Fibroblast of skin of left biceps (primary cell): ENCODE measurements around the gene ZSCAN10.

Source experiments
- DNase-seq, 2 experiments: peaks; one replicate each; pipeline ENCODE4 v3.0.0-alpha.2; 2013; ENCODE audit warnings: low read depth in 2 of 2

The ZSCAN10 gene

DNA sequence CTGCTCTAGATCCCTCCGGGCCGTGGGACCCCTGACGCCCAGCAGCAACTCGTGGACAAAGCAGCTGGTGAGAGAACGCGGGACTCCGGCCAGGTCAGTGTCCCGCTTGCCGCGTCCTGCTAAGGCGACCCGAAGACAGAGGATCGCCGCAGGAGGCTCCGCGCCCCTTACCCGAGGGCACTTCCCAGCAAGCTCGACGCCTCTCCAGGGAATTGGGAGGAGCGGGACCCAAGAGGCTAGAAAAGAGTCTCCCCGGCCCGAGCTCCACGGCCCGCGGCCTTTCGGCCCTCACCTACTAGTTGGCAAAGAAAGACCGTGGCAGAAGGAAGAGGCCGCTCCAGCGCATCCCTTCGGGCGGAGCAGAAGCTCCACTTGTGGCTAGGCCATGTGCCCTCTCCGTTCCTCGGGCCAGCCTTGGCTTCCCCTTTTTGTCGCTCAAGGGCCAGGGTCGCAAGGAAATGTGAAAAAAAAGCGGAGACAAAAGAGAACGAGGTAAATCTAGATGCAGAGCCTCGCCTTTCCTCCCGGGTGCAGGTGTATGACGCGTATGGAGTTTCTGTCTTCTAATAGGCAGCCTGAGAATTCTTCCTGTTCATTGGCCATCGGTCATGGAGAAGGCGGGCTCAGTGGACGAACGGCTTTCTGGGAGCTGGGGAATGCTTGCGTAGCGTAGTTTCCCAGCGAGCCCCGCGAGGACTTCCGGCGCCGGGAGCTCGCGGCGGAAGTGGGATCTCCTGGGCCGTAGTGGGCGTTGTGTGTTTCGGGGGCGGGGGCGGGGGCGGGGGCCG is 35.4 kb upstream of the ZSCAN10 start, which contains the start of gene ZNF213:
Gene ZNF213, plus strand, starts transcription at position 692 of the 788 bp plus-strand sequence. CDS start 2,252 bp downstream, outside the sequence.
- peak; percentile 91 to 94 for DNase-seq

DNA sequence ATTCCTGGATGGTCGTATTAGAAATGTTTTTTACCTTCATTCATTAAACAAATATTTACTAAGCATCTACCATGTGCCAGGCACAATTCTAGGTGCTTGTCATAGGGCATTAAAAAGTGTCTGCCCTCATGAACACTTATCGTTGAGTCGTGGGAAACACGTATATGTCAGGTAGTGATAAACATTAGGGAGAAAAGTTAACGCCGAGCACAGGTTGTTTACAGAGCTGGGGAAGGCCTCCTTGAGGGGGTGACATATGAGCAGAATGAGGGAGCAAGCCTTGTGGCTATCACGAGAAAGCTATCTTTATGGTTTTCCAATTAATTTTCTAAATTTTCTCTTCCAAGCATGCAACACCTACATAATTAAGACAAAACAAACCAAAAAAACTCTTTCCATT is 34.8 kb upstream of the ZSCAN10 start:
- DNase-seq: no peak

DNA sequence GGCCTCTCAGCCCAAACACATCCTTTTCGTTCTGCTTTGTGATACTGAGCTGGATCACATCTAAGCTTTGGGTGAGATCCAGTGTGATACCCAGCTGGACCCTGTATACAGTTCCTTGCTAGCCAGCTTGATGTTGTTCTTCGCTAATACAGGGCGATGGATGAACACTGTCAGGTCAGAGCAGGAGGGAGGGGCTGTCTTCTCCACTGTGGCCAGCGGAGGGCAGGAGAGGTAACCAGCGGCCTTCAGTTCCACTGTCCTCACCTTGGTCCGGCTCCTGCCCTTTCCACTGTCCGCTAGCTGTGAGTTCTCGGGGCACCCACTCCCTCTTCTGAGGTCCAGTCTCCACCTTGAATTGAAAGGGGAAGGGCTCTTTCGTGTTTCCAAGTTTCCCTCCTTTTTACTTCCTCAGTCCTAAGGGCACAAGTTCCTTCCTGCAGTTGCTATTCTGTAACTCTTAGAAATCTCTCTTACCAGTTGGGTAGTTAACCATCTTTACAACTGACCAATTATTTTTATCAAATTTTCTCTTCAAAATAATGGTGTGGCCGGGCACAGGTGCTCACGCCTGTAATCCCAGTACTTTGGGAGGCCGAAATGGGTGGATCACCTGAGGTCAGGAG is 32.8 kb upstream of the ZSCAN10 start:
- DNase-seq: no peak

DNA sequence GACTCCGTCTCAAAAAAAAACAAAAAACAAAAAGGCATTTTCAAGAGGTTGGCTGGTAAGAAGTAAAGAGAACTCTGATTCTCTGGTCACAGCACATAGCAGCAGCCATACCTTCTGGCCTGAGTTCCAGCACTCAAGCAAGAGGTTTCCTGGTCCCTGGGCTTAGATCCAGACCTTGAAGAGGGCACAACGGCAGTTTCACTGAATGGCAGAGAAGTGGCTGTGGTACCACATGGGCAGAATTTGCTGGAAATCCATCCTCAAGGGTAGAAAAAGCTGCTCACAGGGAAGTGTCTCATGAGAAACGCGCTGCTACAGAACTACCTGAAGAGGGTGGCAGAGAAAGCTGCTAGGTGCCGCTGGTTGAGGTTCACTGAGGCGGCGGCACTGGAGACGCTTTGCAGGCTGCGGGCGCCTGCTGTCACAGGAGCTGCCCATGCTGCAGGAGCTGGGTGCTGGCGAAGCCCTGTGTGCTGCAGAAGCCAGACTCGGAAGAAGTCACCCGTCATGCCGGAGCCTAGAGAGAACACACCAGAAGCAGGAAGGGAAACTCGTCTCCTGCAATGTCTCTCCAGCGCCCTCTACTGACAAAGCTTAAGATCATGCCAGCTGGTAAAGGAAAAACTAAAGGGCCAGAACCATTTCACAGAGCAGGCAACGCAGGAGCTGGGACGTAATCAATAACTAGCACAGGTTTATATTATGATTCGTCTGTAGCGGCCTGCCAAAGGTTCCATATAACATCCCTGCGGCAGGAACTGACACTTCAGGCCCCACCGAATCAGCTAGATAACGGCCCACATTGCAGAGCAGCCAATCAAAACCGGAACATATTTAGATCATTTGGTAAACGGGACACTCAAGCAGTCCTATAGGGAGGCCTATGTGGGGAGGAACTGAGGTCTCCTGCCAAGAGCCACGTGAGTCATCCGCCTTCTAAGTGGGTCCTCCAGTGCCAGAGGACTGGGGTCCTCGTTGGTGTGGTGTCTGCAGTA is 30.3 kb upstream of the ZSCAN10 start:
- DNase-seq: peak in 1 of 2 experiments; percentile 57

DNA sequence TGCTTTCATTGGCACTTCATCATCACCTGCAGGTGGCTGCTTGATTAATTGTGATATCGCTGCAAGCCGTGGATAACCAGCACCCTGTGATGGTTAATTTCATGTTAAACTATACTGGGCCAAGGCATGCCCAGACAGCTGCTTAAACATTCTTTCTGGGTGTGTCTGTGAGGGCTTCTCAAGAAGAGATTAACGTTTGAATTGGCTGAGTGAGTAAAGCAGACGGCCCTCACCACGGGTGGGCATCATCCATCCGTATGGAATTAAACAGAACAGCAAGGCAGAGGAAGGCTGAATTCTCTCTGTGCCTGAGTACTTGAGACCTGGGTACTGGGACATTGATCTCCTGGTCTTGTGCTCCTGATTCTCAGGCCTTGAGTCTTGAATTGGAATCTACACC is 28.7 kb upstream of the ZSCAN10 start:
- DNase-seq: no peak

DNA sequence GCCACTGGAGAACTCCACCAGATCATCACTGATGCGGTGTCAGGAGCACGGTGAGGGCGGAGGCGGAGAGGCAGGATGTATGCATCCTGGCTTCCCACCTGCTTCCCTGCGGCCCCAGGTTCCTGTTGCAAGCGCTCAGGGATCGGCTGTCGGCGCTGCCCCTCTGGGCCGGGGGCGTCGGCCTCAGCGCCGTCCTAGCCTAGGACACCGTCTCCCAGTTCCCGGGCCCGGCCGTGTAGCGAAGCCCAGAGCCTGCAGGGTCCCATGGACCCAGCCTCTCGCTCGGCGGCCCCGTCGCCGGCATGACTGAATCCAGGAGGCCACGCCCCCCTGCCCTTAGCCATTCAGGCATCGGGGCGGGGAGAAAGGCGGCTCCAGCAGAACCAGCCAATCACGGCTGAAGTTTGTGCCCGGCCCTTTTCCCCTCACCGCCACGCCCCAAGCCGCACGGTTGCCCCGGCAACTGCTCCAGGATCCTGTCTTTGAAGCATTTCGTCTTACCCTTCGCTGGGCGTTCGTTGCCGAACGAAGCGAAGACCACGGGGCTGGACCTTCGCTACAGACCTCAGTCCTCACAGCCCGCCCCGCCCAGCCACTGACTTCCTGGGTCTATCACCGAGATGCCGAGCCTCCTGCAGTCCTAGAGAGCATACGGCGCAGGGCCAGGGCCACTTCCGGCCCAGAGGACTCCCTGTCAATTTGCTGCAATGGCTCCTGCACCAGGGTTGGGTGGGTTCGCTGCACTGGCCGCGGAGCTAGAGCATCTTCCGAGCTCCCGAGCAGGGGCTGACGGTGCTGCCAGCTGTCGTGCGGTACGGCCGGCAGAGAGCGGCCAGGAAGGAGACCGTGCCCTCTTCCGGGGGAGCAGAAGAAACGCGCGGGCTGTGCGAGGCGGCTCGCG is 25.1 kb upstream of the ZSCAN10 start:
- peak; percentile 75 to 77 for DNase-seq

DNA sequence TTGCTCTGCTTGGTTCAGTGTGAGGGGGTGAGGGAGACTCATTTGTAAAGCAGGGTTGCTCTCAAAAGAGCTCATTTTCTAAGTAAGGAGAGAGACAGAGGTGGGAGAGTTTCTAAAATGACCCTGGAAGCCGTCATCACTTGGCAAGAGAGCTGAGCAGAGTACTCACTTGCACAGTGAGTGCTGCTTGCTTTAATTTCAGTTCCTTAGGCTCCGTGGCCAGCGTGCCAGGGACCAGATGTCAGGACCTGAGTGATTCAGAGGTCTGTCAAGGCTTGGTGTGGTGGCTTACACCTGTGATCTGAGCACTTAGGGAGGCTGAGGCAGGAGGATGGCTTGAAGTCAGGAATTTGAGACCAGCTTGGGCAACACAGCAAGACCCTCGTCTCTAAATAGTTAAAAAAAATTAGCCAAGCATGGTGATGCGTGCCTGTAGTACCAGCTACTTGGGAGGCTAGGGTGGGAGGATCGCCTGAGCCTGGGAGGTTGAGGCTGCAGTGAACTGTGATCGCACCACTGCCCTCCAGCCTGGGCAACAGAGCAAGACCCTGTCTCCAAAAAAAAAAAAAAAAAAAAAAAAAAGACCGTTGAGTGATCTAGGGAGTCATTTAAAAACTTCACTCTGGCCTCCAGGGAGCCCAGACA is 24.0 kb upstream of the ZSCAN10 start:
- DNase-seq: no peak

DNA sequence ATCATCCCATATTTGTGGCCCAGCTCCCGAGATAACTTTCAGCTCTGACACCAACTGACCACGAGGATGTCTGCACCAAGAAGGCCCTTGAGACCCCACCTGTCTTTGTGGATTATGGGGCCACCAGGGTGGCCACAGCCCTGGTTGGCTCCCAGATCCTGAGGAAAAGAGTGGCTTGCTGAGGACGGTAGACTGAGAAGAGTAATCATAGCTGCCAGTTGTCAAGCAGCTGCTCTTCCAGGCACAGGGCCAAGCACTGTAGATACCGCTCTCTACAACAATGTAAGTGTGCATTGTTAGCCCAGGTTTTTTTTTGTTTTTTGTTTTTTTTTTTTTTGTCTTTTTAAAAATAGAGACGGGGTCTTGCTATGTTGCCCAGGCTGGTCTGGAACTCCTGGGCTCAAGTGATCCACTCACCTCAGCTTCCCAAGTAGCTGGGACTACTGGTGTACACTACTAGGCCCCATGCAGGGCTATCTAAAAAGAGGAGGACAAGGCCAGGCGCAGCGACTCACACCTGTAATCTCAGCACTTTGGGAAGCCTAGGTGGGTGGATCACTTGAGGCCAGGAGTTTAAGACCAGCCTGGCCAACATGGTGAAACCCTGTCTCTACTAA is 22.9 kb upstream of the ZSCAN10 start:
- DNase-seq: no peak

DNA sequence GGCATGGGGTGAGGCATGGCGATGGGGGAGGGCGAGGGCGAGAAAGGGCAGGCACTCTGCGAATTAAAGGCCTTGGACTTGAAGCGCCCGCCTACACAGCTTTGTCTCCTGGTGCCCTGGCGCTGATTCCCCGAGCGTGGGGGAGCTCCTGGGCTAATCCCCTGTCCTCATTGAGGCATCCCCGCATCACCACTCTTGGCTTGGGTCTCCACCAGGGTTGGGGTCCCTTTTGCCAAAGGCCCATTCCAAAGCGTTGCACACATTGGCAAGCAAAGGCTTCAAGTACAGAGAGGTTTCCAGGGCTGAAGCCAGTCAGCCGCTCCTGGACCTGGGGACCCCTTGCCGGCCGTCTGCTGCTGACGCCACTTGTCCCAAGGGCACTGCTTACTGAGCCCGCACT is 21.3 kb upstream of the ZSCAN10 start:
- no peak for DNase-seq

DNA sequence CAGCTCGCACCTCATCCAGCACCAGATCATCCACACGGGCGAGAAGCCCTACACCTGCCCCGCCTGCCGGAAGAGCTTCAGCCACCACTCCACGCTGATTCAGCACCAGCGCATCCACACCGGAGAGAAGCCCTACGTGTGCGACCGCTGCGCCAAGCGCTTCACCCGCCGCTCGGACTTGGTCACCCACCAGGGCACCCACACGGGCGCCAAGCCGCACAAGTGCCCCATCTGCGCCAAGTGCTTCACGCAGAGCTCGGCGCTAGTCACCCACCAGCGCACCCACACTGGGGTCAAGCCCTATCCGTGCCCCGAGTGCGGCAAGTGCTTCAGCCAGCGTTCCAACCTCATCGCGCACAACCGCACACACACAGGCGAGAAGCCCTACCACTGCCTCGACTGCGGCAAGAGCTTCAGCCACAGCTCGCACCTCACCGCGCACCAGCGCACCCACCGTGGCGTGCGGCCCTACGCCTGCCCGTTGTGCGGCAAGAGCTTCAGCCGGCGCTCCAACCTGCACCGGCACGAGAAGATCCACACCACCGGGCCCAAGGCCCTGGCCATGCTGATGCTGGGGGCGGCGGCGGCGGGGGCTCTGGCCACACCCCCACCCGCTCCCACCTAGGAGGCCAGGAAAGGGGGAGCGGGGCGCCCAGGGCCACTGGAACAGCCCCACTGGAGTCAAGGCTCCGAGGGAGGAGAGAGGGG is 20.8 kb upstream of the ZSCAN10 start:
- DNase-seq: no peak

DNA sequence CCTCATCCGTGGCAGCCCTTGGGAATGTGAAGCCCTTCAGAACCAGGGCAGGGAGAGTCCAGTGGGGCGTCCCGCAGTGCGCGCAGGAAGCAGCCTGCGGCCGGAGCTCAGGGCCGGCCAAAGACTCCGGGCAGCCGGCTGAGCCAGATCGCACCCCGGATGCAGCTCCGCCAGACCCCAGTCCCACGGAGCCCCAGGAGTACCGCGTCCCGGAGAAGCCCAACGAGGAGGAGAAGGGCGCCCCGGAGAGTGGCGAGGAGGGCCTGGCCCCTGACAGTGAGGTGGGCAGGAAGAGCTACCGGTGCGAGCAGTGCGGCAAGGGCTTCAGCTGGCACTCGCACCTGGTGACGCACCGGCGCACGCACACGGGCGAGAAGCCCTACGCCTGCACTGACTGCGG is 20.2 kb upstream of the ZSCAN10 start:
- DNase-seq: no peak

DNA sequence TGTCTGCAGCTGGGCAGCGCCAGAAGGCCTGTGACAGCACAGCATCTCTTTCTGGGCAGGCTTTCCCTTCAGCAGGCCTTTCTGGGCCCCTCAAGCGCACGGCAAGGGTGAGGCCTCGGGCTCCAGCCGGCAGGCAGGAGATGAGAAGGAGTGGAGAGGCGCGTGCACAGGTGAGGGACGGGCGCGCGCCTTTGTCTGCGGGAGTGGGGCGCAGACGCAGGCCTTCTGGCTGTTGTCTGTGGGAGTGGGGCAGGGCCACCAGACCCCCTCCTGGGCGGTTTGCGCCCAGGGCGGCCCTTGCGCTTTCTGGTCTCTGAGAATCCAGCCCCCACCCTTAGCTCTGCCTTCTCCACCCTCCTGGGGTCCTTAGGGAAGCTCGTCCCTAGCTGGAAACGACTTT is 19.8 kb upstream of the ZSCAN10 start:
- no peak for DNase-seq

DNA sequence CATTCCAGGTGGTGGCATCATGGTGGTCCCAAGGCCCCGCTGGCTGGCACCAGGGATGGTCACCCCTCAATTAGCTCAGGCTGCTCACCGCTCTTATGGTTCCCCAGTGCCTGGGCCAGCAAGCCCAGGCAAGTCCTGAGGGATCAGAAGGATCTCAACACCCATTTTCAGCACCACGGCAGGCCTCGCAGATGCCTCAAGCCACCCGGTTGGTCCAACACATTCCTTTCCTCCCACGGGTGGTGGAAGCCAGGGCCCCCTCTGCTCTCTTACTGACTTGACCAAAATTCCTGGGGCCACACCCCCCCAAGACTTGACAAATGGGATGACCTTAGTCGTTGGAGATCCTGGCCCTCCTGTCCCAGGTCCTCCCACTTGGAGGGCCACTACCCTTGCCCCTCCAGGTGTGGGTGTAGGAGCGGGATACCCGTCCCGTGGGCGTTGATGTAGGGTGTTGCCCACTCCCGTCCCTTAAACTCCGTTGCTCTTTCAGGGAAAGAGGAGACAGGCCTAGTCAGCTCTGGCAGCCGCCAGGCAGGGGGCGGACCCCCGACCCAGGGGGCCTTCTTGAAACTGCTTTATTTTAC is 19.2 kb upstream of the ZSCAN10 start:
- no peak for DNase-seq

DNA sequence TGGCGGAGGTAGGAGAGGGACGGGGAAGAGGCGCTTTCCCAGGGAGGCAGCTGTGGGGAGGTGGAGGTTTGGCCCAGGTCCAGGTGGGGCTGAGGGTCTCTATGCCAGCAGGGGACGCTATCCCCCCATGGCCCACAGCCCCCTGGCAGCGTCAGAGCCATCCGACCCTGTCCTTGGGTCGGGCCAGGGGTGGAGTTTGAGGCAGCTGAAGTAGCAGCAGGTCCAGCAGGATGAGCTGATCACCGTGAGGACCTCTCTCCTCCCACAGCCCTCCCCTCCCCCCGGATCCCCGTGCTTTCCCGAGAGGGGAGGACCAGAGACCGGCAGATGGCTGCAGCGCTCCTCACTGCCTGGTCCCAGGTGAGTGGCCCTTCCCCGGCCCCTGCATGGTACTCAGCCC is 16.5 kb upstream of the ZSCAN10 start:
- DNase-seq: no peak

DNA sequence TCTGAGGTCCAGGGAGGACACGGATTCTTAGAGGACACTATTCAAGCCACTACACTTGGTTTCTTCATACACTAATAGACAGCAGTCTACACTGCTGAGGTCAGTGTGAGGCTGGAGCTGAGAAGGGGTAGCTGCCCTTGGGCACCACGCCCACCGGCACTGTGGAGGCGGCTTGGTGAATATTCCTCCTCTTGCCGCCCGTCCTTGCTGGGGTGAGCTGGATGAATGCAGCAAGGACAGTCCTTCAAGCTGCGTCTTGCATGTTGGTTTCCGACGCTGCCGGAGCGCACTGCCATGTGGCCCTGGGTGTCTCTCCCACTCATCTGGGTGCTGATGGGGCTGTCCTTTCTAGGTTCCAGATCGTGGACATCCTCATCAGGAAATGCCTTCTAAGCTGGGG is 15.9 kb upstream of the ZSCAN10 start:
- no peak for DNase-seq

DNA sequence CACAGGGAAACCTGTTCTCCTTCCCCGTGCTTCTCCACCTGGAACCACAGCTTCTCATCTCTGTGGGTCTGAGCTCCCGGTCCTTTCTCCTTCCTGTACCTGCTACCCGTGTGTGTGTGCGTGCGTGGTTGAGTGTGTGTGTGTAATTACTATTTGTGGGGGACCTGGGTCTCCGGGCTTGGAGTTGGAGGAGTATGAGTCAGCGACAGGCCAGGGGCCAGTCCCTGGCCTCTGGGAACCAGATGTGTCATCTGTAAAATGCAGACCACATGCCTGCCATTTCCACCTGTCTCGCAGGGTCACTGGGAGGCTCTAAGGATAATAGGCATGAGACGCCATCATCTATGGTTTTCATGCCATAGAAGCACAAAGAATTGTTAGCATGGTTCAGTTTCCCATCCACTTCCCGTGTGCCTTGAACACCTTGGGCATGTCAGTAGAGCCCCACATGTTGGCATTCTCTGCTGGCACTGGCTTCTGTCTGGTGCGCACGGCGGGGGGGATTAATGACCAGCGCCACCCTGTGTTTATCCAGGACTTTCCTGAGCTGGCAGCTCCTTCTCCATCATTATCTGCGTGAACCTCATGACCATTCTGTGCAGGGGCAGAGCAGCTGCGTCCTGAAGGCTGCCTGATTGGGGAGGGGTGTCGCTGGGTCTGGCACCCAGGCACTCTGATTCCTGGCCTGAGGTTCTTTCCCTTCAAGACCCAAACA is 14.8 kb upstream of the ZSCAN10 start:
- no peak for DNase-seq

DNA sequence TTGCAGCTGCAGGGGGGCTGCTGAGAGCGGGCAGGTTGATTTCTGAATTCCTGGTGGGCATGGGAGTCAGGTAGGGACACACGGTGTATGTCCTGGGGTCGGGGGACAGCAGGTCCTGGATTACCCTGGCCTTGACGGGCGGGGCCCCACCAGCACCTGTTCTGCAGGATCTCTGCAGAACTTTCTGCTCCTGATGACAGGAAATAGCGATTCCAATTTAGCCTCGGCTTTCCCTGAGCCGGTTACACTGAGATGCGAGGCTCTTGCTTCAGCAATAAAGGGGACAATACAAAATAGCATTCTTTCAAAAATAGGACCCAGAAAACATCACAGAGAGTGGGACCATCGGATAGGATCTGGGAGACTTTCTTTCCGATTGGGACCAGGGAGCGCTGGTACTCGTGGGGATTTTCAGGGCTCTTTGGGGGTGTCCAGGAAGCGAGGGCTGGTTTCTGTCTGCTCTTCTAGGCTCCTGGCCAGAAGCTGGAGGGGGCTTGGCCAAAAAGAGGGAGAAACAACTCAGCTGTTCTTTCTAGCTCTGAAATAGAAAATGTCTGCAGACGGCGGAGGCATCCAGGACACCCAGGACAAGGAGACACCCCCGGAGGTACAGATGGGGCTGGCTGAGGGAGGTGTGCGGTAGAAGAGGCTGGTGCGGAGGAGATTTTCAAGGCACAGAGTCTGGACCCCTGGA is 13.9 kb upstream of the ZSCAN10 start:
- DNase-seq: no peak
